Right atrium auricular region (tissue), 2 donors: ENCODE results near the gene MRPL53. TPM values are rescaled to one million over a fixed set of nuclear protein-coding genes. Genes with fewer than 3 reads are reported as not detected.

Experiments
- DNase-seq: peaks from one replicate; pipeline ENCODE4 v3.0.0-alpha.2; 2019; ENCODE audit warnings: low spot score
- H3K27ac ChIP-seq, 2 donors: fragments of 200-600 bp; sonication (generic); 1 replicate in 1 of 2; 2 replicates in 1 of 2; pipeline ENCODE4 v1.5.1; 2016 to 2019
- H3K27me3 ChIP-seq, 2 donors: fragments of 200-600 bp; sonication (generic); one replicate each; pipeline versions ENCODE4 v1.5.1 to v1.6.0; 2017 to 2019
- H3K36me3 ChIP-seq: fragments of 200-600 bp; sonication (generic); one replicate; pipeline ENCODE4 v1.5.1; 2016
- H3K4me1 ChIP-seq, 2 donors: fragments of 200-600 bp; sonication (generic); one replicate each; pipeline versions ENCODE4 v1.5.1 to v1.6.0; 2017 to 2019
- H3K4me3 ChIP-seq, 2 donors: fragments of 200-600 bp; sonication (generic); 1 replicate in 1 of 2; 2 replicates in 1 of 2; pipeline ENCODE4 v1.5.1; 2017 to 2019; ENCODE audit warnings: mild to moderate bottlenecking in 1 of 2, moderate library complexity in 1 of 2
- H3K9me3 ChIP-seq, 2 donors: fragments of 200-600 bp; sonication (generic); one replicate each; pipeline ENCODE4 v1.5.1; 2019
- CTCF ChIP-seq, 2 donors: fragments of 200-600 bp; sonication (generic); IDR thresholded peaks; one replicate each; pipeline ENCODE4 v1.5.1; 2019; ENCODE audit warnings: antibody characterized with exemption in 2 of 2
- total RNA-seq, 2 donors: library from RNA; depleted of rRNA; stranded (reverse); fragments of >200 nt; gene quantifications; one replicate each; pipeline ENCODE4 v1.1.0, GENCODE V29; 2016

MRPL53 gene
- total RNA-seq, 2 donors from 2014 or later = 19.8 to 81.4 TPM

- H3K4me1 ChIP-seq = peaks cover 0 to 56% of the 10 kb centered on the region in 2 donors
- peak within 1 kb of the TSS; percentile 78 to 92 for H3K4me3 ChIP-seq
- H3K36me3 ChIP-seq = peaks cover 14% of the 10 kb centered on the region
- DNase-seq = peak; percentile 98
- TF ChIP-seq CTCF (IDR thresholded peaks at IDR 0.05) = peak in 1 of 2 donors; percentile 47
- H3K9me3 ChIP-seq = no peaks in the 10 kb centered on the region
- H3K27me3 ChIP-seq = peaks cover 3 to 6% of the 10 kb centered on the region in 2 donors
- peak within 1 kb of the TSS; percentile 97 to 99 for H3K27ac ChIP-seq
Measured at GRCh38 chr2:74507145-74507925, 34.9 kb upstream of the MRPL53 start, which contains the start of gene PCGF1. PCGF1 (minus strand) TSS chr2:74507695; CDS start chr2:74507668, 27 bp downstream.

- Histone ChIP-seq H3K36me3 (peaks cover 14% of the 10 kb centered on the region), H3K4me1 (peaks cover 0 to 62% of the 10 kb centered on the region in 2 donors), H3K27me3 (no peaks in the 10 kb centered on the region), H3K27ac (no peak overlapping the region), H3K4me3 (no peak overlapping the region), H3K9me3 (no peaks in the 10 kb centered on the region)
- TF ChIP-seq CTCF (IDR thresholded peaks at IDR 0.05) = no peak
- no peak for DNase-seq
Measured at GRCh38 chr2:74505448-74506246, 33.2 kb upstream of the MRPL53 start.

GRCh38 chr2:74504591-74504990 is 32.1 kb upstream of the MRPL53 start:
- H3K9me3 ChIP-seq = no peaks in the 10 kb centered on the region
- TF ChIP-seq CTCF (IDR thresholded peaks at IDR 0.05) = no peak
- H3K4me3 ChIP-seq = no peak overlapping the region
- peaks cover 2 to 3% of the 10 kb centered on the region in 2 donors for H3K27me3 ChIP-seq
- peak overlapping the region in 1 of 2 donors; percentile 84 for H3K27ac ChIP-seq
- peaks cover 14% of the 10 kb centered on the region for H3K36me3 ChIP-seq
- H3K4me1 ChIP-seq = peaks cover 0 to 67% of the 10 kb centered on the region in 2 donors
- DNase-seq = no peak

DNA sequence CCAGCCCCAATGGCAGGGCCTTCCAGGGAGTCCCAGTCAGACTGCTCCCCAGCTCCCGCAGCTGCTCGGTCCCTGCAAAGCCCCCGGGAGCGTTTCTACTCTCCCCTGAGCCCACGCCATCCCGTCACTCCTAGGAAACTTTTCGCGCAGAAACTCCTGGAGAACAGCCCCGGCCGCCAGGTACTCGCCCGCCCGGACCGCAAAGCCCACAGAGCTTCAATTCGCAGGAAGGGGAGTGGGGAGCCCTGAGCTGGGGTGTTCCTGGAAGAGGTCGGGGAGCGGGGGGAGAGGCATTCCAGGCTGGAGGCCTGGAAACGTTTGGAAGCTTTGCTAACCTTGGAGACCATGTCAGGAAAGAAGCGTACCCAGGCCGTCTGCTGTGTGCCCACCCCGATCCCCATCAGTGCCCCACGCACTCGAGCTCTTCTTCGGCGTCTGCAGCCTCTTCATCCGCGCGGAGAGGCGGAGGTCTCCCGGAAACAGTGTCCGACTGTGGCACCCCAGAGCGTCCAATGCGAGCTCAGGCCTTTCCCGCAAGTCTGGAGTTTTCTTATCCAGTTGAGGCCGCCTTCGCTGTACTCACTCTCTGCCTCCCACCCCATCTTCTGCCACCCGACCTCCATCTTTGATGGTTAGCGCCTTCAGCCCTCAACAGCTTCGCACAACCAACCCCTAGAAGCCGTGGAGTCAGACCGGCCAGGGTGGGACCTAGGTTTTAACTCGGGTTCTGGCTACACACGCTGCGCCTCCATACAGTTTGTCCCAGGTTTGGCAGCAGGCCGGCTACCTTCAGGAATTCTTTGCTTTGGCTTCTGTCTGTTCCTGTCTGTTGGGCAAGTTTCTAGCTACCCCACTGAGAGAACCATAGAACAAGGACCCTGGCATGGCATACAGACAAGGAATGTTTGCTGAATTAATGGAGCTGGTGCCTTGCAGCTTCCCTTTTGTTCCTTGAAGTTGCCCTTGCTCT is 31.3 kb upstream of the MRPL53 start:
- peaks cover 8 to 9% of the 10 kb centered on the region in 2 donors for H3K27me3 ChIP-seq

More for the DNA sequence above, 31.3 kb upstream of the MRPL53 start:
- TF ChIP-seq CTCF (IDR thresholded peaks at IDR 0.05) = no peak
- peaks cover 14% of the 10 kb centered on the region for H3K36me3 ChIP-seq
- peak overlapping the region; percentile 77 to 84 for H3K27ac ChIP-seq
- H3K4me1 ChIP-seq = peaks cover 0 to 75% of the 10 kb centered on the region in 2 donors
- H3K4me3 ChIP-seq = peak overlapping the region; percentile 44 to 62
- DNase-seq = no peak
- no peaks in the 10 kb centered on the region for H3K9me3 ChIP-seq
